AG09309 (cell line): ENCODE measurements around the gene EPAS1.
A peak's percentile ranks its signal among the peaks of the same experiment; 100 is the strongest.

ENCODE experiments used
- DNase-seq: peaks from one replicate; pipeline ENCODE4 v3.0.0-alpha.2; 2010; ENCODE audit warnings: low read depth
- H3K4me3 ChIP-seq: 2 replicates; pipeline ENCODE4 v1.5.1; 2011; ENCODE audit warnings: mild to moderate bottlenecking, low read depth, low read length, moderate library complexity; ENCODE audit not compliant: control insufficient read depth
- CTCF ChIP-seq: IDR thresholded peaks from 2 replicates; pipeline ENCODE4 v1.5.1; 2011; ENCODE audit warnings: mild to moderate bottlenecking, low read depth, low read length, inconsistent platforms; ENCODE audit not compliant: insufficient read depth, control insufficient read depth; ENCODE audit errors: missing control alignments

Gene EPAS1

GRCh38 chr2:46331109-46331766 is 34.0 kb downstream of the EPAS1 start:
- no peak overlapping the region for H3K4me3 ChIP-seq
- no peak for DNase-seq
- TF ChIP-seq CTCF: no peak

DNA sequence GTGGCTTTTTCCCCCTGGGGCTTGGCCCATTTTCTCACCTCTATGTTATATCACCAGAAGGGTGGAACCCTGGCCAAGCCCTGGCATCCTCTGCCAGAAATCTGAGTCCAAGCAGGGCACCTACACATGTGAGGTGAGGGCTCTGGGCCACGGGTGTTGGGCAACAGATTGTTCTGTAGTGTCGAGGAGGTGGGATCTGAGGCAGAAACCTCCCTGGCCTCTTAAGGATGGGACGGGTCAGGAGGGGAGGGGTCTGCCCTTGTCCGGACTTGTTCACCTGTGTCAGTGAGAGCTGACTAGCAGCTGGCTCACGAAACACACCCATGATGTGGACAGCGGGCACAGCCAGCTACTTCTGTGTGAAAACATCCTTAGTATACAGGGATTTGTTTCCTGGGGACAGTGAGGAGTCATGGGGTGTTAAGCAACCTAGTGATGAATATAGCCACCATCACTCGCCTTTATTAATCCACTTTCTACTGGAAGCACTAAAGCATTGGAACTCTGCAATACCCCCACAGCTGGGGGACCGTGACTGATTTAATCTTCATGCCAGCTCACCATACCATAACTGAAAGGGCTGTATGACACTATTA is 35.6 kb downstream of the EPAS1 start:
- TF ChIP-seq CTCF: no peak
- H3K4me3 ChIP-seq: no peak overlapping the region
- DNase-seq: no peak

DNA sequence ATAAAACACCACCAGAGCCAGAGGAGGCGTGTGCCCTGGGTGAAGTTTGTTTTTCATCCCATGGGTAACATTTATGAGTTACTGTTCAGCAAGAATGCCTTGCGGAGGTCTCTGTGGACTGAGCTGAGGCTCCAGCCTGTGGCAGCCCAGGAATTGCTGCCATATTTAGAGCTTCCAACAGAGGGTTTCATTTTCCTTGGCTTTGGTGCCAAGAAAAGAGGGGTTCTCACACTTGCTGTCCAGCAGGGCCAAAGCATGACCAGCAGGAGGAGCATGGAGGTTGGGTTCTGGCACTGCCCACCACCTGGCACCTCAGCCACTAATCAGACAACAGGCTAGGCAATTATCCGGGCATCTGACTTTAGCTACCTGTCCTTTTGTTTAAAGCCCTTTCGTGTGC is 36.7 kb downstream of the EPAS1 start:
- peak; percentile 36 for TF ChIP-seq CTCF
- no peak overlapping the region for H3K4me3 ChIP-seq
- DNase-seq: no peak

DNA sequence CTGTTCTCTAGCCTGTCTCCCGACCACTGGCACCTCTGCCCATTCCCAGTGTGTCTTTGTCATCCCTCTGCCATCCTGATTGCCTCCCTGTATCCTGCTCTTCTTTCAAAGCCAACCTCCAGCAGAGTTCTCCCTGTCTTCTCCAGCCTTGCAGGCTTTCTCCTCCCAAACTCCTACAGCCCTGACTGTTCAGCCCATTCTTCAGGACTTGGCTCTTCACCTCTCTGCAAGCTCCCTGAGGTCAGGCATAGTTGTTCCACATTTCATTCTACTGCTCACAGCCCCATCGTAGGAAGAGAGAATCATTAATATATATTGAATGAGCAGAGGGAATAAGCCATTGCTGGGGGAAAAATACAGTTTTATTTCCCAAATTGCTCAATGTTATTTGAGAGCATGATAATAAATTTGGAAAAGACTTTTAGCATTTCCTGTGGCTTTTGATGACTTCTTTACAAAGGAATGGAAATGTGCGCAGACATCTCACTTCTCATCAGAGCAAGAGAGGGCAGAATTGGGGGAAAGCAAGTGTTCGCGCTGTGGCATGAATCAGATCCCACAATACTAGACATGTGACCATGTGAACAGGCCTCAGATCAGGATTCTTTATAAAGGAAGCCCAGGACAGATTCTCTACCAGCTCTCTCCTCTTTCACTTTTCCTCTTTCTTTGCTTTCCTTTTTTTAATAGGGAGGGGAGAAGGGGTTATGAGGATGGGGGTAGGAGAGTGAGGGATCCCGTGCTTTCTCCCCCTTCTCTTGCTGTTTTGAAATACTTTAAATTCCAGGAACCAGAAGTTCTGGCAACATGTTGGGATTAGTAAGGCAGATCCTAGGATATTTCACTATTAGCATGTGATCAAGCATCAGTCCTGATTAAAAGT is 37.4 kb downstream of the EPAS1 start:
- TF ChIP-seq CTCF: no peak
- peak overlapping the region; percentile 16 for H3K4me3 ChIP-seq
- DNase-seq: peak; percentile 97

- no peak for TF ChIP-seq CTCF
- peak overlapping the region; percentile 16 for H3K4me3 ChIP-seq
- DNase-seq: no peak
Observed at GRCh38 chr2:46335391-46336282, 38.4 kb downstream of the EPAS1 start.

GRCh38 chr2:46336283-46336959 is 39.2 kb downstream of the EPAS1 start:
- H3K4me3 ChIP-seq: no peak overlapping the region
- TF ChIP-seq CTCF: no peak
- no peak for DNase-seq
